ENCODE measurements around the gene IER5L.

IER5L gene

DNA sequence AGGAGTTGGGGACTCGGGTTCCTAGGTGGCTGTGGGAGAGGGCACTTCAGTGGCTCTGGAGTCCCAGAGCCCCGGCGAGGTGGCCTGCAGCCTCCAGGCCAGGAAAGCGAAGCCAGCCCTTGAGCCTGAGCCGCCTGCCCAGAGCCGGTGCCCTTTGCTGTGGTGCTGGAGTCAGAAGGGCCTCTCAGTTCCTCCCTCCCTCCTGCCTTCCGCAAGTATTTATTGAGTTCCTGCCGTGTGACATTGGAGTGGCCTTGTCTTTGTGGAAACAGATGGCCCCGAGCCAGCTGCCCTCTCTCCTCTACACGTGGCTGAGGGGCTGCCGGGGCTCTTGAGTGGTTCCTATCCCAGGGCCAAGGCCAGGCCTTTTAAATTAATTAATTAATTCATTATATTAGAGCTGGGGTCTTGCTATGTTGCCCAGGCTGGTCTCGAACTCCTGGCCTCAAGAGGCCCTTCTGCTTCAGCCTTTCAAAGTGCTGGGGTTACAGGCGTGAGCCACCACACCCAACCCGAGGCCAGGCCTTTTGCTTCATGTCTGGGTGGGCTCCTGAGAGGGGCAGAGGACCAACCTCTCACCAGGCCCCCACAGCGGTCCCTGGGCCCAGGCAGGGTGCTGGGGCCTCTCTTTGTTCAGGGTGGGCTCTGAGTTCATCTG, 45.6 kb upstream of the IER5L start:
- Histone ChIP-seq H3K9me3 (no peaks in the 10 kb centered on the region), H3K36me3 (no peaks in the 10 kb centered on the region), H3K4me3 (ENCODE audit: low read depth, low read length) (no peak overlapping the region), H3K4me1 (peaks cover 3% of the 10 kb centered on the region; the same call in 1 of the 2 replicates), H3K27me3 (no peaks in the 10 kb centered on the region)
- DNase-seq: peak; percentile 63
- TF ChIP-seq CTCF (IDR thresholded peaks at IDR 0.05; ENCODE audit: low read depth, low read length): no peak

GRCh38 chr9:129222819-129223218, 44.8 kb upstream of the IER5L start:
- Histone ChIP-seq H3K36me3 (no peaks in the 10 kb centered on the region), H3K27me3 (no peaks in the 10 kb centered on the region), H3K4me3 (ENCODE audit: low read depth, low read length) (no peak overlapping the region), H3K9me3 (no peaks in the 10 kb centered on the region), H3K4me1 (peaks cover 3% of the 10 kb centered on the region; the same call in 1 of the 2 replicates)
- no peak for DNase-seq
- TF ChIP-seq CTCF (IDR thresholded peaks at IDR 0.05; ENCODE audit: low read depth, low read length): no peak

DNA sequence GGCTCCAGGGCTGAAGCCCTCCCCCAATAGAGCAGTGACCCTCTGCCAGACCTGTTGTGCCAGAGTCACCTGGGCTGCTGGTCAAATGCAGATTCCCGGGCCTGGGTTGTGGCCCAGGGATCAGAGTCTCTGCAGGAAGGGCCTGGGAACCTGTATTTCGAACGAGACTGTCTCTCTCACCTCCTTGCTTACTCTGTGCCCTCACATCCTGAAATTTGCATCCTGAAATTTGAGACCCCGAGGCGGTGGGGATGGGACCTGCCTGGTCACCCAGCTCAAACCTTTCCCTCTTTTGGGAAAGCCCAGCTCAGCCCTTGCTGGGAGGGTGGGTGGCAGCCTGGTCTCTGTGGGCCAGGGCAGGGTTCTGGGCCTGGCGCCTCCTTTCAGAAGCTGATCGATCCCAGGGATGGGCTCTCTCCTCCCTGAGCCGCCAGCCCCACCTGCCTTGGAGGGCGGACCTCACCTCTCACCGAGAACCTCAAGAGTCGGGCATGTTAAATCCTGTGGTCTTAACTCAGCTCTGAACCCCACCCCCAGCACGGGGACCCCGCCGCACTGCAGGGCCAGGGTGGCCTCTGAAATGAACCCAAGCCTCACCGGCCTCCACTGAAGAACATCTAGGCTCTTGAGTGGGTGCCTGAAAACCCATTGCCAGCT, 44.0 kb upstream of the IER5L start:
- Histone ChIP-seq H3K4me3 (ENCODE audit: low read depth, low read length) (no peak overlapping the region), H3K36me3 (no peaks in the 10 kb centered on the region), H3K9me3 (no peaks in the 10 kb centered on the region), H3K4me1 (peaks cover 3% of the 10 kb centered on the region; the same call in 1 of the 2 replicates), H3K27me3 (no peaks in the 10 kb centered on the region)
- DNase-seq: no peak
- no peak for TF ChIP-seq CTCF (IDR thresholded peaks at IDR 0.05; ENCODE audit: low read depth, low read length)

GRCh38 chr9:129221233-129221632, 43.2 kb upstream of the IER5L start:
- Histone ChIP-seq H3K4me1 (peaks cover 3% of the 10 kb centered on the region; the same call in 1 of the 2 replicates), H3K9me3 (no peaks in the 10 kb centered on the region), H3K36me3 (no peaks in the 10 kb centered on the region), H3K27me3 (no peaks in the 10 kb centered on the region), H3K4me3 (ENCODE audit: low read depth, low read length) (no peak overlapping the region)
- TF ChIP-seq CTCF (IDR thresholded peaks at IDR 0.05; ENCODE audit: low read depth, low read length): no peak
- no peak for DNase-seq

DNA sequence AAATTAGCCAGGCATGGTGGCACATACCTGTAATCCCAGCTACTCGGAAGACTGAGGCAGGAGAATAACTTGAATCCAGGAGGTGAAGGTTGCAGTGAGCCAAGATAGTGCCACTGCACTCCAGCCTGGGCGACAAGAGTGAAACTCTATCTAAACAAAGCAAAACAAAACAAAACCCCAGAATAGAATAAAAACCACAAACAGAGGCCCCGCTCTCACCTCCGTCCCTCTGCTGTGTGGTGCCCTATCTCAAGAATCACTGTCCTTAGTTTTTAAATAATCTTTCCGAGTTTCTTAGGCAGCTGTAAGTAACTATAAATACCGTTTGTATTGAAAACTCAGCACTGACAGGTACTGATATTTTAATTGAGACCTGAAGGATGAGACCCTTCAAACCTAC, 42.7 kb upstream of the IER5L start:
- Histone ChIP-seq H3K36me3 (no peaks in the 10 kb centered on the region), H3K27me3 (no peaks in the 10 kb centered on the region), H3K4me3 (ENCODE audit: low read depth, low read length) (no peak overlapping the region), H3K4me1 (peaks cover 1% of the 10 kb centered on the region; the same call in 1 of the 2 replicates), H3K9me3 (no peaks in the 10 kb centered on the region)
- DNase-seq: no peak
- no peak for TF ChIP-seq CTCF (IDR thresholded peaks at IDR 0.05; ENCODE audit: low read depth, low read length)

DNA sequence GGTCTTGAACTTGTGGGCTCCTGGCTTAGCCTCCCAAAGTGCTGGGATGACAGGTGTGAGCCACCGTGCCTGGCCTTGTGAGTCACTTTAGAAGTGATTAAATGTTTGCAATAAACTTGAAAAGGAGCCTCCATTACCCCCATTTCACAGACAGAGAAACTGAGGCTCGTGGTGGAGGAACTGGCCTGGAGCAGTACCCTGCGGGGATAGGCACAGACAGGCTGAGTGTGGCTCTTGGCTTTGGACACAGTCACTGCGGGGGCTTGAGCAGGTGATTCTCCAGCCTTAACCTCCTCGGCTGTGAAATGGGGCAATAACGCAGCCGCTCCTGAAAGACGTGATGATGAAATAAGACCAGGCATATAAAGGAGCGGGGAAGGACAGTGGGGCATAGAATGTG, 40.9 kb upstream of the IER5L start:
- TF ChIP-seq CTCF (IDR thresholded peaks at IDR 0.05; ENCODE audit: low read depth, low read length): no peak
- Histone ChIP-seq H3K4me1 (no peaks in the 10 kb centered on the region), H3K9me3 (no peaks in the 10 kb centered on the region), H3K4me3 (ENCODE audit: low read depth, low read length) (no peak overlapping the region), H3K36me3 (no peaks in the 10 kb centered on the region), H3K27me3 (no peaks in the 10 kb centered on the region)
- DNase-seq: no peak

Measured in BE2C (cell line).